GM12872 (cell line): Measurements from ENCODE around the gene GMDS.

Experiments
- TF ChIP-seq, protein P1 (sequence below): IDR thresholded peaks from 3 replicates; pipeline ENCODE4 v1.5.1; 2011; ENCODE audit warnings: low read depth, mild to moderate bottlenecking, low read length, moderate library complexity; ENCODE audit not compliant: insufficient read depth

The GMDS gene

GRCh38 chr6:1925743-1926430 lies 319.5 kb downstream of the GMDS start:
- TF ChIP-seq, protein P1, sequence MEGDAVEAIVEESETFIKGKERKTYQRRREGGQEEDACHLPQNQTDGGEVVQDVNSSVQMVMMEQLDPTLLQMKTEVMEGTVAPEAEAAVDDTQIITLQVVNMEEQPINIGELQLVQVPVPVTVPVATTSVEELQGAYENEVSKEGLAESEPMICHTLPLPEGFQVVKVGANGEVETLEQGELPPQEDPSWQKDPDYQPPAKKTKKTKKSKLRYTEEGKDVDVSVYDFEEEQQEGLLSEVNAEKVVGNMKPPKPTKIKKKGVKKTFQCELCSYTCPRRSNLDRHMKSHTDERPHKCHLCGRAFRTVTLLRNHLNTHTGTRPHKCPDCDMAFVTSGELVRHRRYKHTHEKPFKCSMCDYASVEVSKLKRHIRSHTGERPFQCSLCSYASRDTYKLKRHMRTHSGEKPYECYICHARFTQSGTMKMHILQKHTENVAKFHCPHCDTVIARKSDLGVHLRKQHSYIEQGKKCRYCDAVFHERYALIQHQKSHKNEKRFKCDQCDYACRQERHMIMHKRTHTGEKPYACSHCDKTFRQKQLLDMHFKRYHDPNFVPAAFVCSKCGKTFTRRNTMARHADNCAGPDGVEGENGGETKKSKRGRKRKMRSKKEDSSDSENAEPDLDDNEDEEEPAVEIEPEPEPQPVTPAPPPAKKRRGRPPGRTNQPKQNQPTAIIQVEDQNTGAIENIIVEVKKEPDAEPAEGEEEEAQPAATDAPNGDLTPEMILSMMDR = no peak

DNA sequence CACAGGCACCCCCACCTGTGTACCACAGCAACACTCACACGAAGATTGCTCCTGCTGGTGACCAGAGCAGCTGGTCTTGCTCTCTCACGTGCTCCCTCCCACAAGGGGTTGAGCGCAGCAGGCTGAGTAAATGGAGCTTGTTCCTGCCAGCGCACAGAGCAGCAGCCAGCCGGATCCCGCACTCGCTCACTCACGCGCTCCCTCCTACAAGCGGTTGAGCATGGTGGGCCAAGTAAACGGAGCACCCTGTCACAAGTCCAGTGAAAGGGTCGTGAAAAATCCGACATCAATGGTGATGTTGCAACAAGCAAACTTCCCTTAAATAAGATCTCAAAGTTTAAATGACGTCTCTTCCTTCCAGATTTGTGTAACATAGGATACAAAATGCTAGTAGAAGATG lies 322.0 kb downstream of the GMDS start:
- TF ChIP-seq, protein P1 = no peak

DNA sequence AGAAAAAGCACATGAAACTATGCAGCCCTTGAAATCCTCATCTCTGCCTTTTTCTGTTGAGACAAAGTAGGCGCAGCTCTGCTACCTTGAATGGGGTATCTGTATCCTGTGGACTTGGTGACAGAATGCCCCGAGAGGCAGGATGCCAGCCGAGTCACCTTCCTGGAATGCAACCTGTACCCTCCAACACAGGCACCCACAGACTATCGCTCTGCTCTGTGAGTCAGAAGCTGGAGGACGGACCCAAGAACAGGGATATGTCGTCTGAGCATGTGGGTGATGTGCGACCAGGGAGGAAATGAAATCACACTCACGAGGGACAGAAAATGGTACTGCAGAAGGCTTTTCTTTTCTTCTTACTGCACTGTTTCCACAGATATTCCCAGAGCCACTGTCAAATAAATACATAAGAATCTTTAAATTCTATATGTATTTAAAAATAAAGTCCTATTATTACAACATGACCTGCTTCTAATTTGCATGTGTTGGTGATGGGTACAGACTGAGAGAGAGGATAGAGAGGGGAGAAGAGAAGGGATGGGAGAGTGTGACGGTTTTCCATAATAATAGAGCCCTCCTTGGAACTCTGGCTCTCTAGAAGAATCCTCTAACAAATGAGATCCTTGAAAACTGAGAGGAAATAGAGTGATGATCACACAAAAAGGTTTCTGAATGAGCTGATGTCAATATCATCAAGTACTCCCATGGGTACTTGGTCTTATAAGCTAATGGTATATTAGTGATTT lies 327.6 kb downstream of the GMDS start:
- TF ChIP-seq, protein P1 = no peak

GRCh38 chr6:1916334-1917070 lies 328.9 kb downstream of the GMDS start:
- TF ChIP-seq, protein P1 = no peak

DNA sequence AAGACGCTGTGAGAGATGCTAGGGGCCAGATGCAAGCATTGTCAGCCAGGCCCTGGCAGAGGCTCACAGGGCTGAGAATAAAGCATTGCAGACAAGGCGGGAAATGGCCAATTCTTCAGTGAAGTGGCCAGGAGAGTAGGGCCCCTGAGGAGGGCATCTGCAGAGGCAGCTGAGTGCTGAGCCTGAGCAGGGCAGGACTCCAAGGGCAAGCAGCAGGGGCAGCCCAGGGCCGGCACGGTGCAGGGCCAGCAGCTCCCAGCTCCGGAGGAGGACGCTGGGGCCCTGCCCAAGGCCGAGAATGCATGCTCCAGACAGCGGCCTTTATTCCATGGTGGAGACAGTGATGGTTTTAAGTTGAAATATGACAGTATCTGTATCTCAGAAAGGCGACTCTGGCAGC lies 330.2 kb downstream of the GMDS start:
- TF ChIP-seq, protein P1 = no peak

DNA sequence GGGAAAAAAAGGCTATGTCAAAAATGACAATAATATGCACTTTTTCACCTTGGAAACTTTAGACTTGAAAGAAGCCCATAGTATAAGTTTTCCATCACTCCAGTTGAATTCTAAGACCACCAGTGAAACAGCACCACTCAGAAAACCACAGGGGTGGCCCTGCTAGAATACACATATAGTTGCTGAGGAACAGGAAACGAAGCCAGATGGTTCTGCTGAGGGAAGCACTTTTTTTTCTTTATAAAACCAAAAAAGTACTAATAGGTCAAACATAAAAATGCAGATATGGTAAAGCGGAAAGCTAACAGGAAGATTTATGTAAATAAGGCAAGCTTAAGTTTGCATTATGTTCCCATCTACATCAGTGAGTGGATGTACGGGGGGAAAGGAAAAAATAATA lies 331.8 kb downstream of the GMDS start:
- TF ChIP-seq, protein P1 = no peak

DNA sequence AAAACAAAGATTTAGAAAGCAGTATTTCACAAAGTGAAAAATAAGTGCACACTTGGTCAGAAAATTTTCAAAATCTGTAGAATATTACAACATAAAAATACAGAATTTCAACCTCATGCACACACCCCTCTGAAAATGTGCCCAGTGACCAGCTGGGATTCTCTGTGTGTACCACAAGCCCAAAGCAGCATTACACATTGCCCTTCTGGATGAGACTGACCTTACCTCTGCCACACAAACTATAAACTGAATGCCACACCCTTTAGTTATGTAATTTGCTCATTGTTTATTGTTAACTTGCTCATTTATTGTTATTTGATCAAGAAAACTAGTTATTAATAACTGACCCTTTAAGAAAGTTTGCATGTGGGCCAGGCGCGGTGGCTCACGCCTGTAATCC lies 332.7 kb downstream of the GMDS start:
- TF ChIP-seq, protein P1 = no peak
